Upper lobe of left lung (tissue), 4 donors: ENCODE results near the gene CSGALNACT2.

Experiments
- CTCF ChIP-seq, 6 experiments: fragments of 450-650 bp in 4 of 6; fragments of 200-600 bp in 2 of 6; sonication (generic) in 2 of 6; IDR thresholded peaks; one replicate each; pipeline ENCODE4 v1.5.1; 2016 to 2019; ENCODE audit warnings: antibody characterized with exemption in 6 of 6
- POLR2A ChIP-seq, 4 donors: fragments of 450-650 bp; IDR thresholded peaks; one replicate each; pipeline ENCODE4 v1.5.1; 2016 to 2017; ENCODE audit warnings: antibody characterized with exemption in 4 of 4, mild to moderate bottlenecking in 2 of 4
- POLR2AphosphoS5 ChIP-seq, 2 donors: sonication (generic); formaldehyde crosslinking; IDR thresholded peaks; one replicate each; pipeline ENCODE4 v1.5.1; 2017; ENCODE audit warnings: antibody characterized with exemption in 2 of 2

GRCh38 chr10:43137717-43138020 lies 576 bp upstream of the CSGALNACT2 start:
- TF ChIP-seq CTCF (IDR thresholded peaks at IDR 0.05) (no peak), POLR2A (IDR thresholded peaks at IDR 0.05) (no peak), POLR2AphosphoS5 (IDR thresholded peaks at IDR 0.05) (no peak)
